Measurements from ENCODE around the gene GLI1.
"Not testable (repeated sequence)": the region's sequence is repeated elsewhere in the genome, so short reads cannot be mapped to it uniquely, and the experiment has no call there.

GLI1 gene

DNA sequence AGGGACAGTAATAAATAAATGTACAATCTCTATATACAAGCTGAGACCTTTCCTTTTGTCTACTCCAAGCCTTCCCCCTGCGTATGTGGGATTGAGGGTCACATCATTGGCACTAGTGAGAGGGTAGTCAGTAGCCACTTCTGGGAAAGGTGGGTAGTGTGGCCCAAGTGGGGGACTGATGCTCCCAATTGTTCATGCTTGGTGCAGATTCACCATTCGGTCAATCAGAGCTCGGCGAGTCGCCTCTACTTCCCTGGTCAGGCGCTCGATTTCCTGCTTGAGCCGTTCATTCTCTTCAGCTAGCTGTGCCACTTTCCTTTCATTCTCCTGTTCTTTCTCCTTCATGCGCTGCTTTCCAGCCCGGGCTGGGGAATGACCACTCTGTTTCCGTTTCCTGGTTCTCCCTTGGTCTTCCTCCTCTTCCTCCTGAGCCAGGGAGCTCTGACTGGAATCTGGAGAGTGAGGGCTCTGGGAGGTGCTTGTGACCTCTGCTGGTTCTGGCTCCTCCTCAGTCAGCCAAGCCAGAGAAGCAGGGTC is 57.1 kb downstream of the GLI1 start:
- no peak overlapping the region for H3K27ac ChIP-seq (ENCODE audit: low read depth, low read length)
- H3K9ac ChIP-seq (ENCODE audit: low read depth, low read length), result no peak overlapping the region
- H3K4me1 ChIP-seq (ENCODE audit: control insufficient read depth, insufficient read depth, low read length), result peaks cover 11% of the 10 kb centered on the region
- no peak overlapping the region for H3K4me3 ChIP-seq (ENCODE audit: low read depth, low read length)
- no peaks in the 10 kb centered on the region for H3K27me3 ChIP-seq (ENCODE audit: control insufficient read depth, insufficient read depth, low read length)
- H3K36me3 ChIP-seq (ENCODE audit: control insufficient read depth, insufficient read depth, low read length), result peaks cover 76% of the 10 kb centered on the region
- H3K9me3 ChIP-seq (ENCODE audit: control insufficient read depth, insufficient read depth, low read length), result no peaks in the 10 kb centered on the region

DNA sequence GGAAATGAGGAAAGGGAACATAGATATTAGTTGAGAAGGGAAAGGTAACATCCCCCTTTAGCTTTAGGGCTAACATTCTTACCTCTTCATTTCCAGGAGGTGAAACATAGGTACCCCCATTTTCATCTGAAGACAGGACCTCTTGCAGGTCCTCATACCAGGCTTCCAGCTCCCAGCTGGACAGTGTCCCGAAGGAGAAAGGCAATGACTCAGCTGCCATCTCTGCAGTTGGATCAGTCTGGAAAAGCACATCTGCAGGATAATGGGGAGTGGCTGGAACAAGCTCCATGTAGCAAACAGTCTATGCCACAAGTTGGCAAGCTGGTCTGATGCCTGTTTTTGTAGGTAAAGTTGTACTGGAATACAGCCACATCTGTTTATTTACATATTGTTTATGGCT is 57.6 kb downstream of the GLI1 start:
- no peak overlapping the region for H3K9ac ChIP-seq (ENCODE audit: low read depth, low read length)
- no peak overlapping the region for H3K4me3 ChIP-seq (ENCODE audit: low read depth, low read length)
- H3K9me3 ChIP-seq (ENCODE audit: control insufficient read depth, insufficient read depth, low read length), result no peaks in the 10 kb centered on the region
- no peak overlapping the region for H3K27ac ChIP-seq (ENCODE audit: low read depth, low read length)
- no peaks in the 10 kb centered on the region for H3K27me3 ChIP-seq (ENCODE audit: control insufficient read depth, insufficient read depth, low read length)
- H3K4me1 ChIP-seq (ENCODE audit: control insufficient read depth, insufficient read depth, low read length), result peaks cover 15% of the 10 kb centered on the region
- peaks cover 71% of the 10 kb centered on the region for H3K36me3 ChIP-seq (ENCODE audit: control insufficient read depth, insufficient read depth, low read length)

GRCh38 chr12:57517718-57518117 is 58.1 kb downstream of the GLI1 start:
- H3K9ac ChIP-seq (ENCODE audit: low read depth, low read length); H3K9me3 ChIP-seq (ENCODE audit: control insufficient read depth, insufficient read depth, low read length); H3K27me3 ChIP-seq (ENCODE audit: control insufficient read depth, insufficient read depth, low read length); H3K27ac ChIP-seq (ENCODE audit: low read depth, low read length): not testable (repeated sequence)
- 0 out of 2 replicates have a peak overlapping the region, but pooled peaks have one; percentile 7 for H3K4me3 ChIP-seq (ENCODE audit: low read depth, low read length)
- peaks cover 15% of the 10 kb centered on the region for H3K4me1 ChIP-seq (ENCODE audit: control insufficient read depth, insufficient read depth, low read length)
- H3K36me3 ChIP-seq (ENCODE audit: control insufficient read depth, insufficient read depth, low read length), result peaks cover 66% of the 10 kb centered on the region

DNA sequence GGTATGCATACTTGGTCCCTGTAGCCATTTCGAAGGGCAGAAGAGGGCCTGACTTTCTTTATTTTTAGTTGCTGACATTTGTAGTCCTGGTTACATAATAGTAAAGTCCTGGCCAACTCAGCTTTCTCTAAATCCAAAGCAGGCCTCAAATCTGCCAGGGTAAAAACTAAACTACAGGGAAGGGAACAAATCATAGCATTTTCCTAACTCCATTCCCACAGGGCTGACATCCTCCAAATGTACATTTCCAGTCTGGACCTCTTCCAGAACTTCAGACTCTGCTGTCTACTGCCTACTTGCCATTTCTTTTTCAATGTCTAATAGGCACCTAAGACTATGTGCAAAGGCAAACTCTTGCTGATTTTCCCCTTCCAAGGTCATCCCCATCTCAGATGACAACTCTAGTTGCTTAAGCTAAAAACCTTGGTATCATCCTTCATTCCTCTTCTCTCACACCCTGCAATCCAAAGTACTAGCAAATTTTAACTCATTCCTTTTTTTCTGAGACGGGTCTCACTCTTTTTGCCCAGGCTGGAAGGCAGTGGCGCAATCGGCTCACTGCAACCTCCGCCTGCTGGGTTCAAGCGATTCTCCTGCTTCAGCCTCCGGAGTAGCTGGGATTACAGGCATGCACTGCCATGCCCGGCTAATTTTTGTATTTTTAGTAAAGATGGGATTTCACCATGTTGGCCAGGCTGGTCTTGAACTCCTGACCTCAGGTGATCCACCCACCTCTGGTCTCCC is 58.8 kb downstream of the GLI1 start:
- no peak overlapping the region for H3K9ac ChIP-seq (ENCODE audit: low read depth, low read length)
- peaks cover 15% of the 10 kb centered on the region for H3K4me1 ChIP-seq (ENCODE audit: control insufficient read depth, insufficient read depth, low read length)
- H3K27ac ChIP-seq (ENCODE audit: low read depth, low read length), result no peak overlapping the region
- no peaks in the 10 kb centered on the region for H3K9me3 ChIP-seq (ENCODE audit: control insufficient read depth, insufficient read depth, low read length)
- no peaks in the 10 kb centered on the region for H3K27me3 ChIP-seq (ENCODE audit: control insufficient read depth, insufficient read depth, low read length)
- H3K4me3 ChIP-seq (ENCODE audit: low read depth, low read length), result peak overlapping the region; percentile 92; the same call in 1 of the 2 replicates
- H3K36me3 ChIP-seq (ENCODE audit: control insufficient read depth, insufficient read depth, low read length), result peaks cover 60% of the 10 kb centered on the region

DNA sequence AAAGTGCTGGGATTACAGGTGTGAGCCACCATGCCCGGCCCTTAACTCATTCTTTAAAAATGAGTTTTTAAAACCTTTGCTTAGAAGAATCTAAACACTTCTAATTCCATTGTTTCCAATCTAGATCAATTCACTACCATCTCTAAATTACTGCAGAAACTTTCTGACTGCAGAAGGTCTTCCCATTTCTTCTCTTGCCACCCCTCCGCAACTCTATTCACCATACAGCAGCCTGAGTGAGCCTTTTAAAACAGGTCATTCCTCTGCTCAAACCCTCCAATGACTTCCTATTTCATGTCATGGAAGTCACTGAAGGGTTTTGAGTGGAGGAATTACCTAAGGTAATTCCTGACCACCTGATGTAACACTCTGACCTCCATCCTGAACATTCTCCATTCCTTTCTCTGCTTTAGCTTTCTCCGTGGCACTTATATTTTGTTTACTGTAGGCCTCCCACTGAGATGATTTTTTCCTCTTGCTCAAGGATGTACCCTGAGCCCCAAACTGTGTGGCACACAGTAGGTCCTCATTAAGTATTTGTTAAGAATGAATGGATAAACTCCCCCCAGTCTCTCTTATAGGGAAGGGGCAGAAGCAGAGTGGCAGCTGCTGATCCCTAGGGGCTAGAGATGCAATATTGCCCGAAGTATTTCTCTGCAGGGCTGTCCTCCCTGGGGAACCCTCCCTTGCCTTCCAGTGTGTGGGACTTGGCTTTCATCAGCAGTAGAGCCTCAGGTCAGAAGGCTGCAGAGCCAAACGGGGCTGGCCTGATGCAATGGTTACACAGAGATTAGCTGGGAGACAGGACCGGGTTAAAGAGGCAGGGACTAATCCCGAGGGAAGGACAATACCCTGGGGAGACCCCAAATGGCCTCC is 59.6 kb downstream of the GLI1 start:
- Histone ChIP-seq H3K4me1 (ENCODE audit: control insufficient read depth, insufficient read depth, low read length) (peaks cover 20% of the 10 kb centered on the region), H3K9ac (ENCODE audit: low read depth, low read length) (peak overlapping the region; percentile 93), H3K9me3 (ENCODE audit: control insufficient read depth, insufficient read depth, low read length) (no peaks in the 10 kb centered on the region), H3K27me3 (ENCODE audit: control insufficient read depth, insufficient read depth, low read length) (no peaks in the 10 kb centered on the region), H3K4me3 (ENCODE audit: low read depth, low read length) (peak overlapping the region; percentile 92), H3K36me3 (ENCODE audit: control insufficient read depth, insufficient read depth, low read length) (peaks cover 52% of the 10 kb centered on the region), H3K27ac (ENCODE audit: low read depth, low read length) (peak overlapping the region; percentile 99)

GRCh38 chr12:57519796-57520052 is 60.1 kb downstream of the GLI1 start:
- H3K27ac ChIP-seq (ENCODE audit: low read depth, low read length), result peak overlapping the region; percentile 99
- H3K4me1 ChIP-seq (ENCODE audit: control insufficient read depth, insufficient read depth, low read length), result peaks cover 20% of the 10 kb centered on the region
- H3K9me3 ChIP-seq (ENCODE audit: control insufficient read depth, insufficient read depth, low read length), result no peaks in the 10 kb centered on the region
- H3K36me3 ChIP-seq (ENCODE audit: control insufficient read depth, insufficient read depth, low read length), result peaks cover 52% of the 10 kb centered on the region
- peak overlapping the region; percentile 92 for H3K4me3 ChIP-seq (ENCODE audit: low read depth, low read length)
- H3K27me3 ChIP-seq (ENCODE audit: control insufficient read depth, insufficient read depth, low read length), result no peaks in the 10 kb centered on the region
- H3K9ac ChIP-seq (ENCODE audit: low read depth, low read length), result peak overlapping the region; percentile 93

GRCh38 chr12:57520053-57520818 is 60.7 kb downstream of the GLI1 start, which contains the start of gene DDIT3:
Gene DDIT3 (minus strand): TSS chr12:57520514. CDS start chr12:57517406, 3,108 bp downstream.
- Histone ChIP-seq H3K4me1 (ENCODE audit: control insufficient read depth, insufficient read depth, low read length) (peaks cover 20% of the 10 kb centered on the region), H3K36me3 (ENCODE audit: control insufficient read depth, insufficient read depth, low read length) (peaks cover 50% of the 10 kb centered on the region), H3K9ac (ENCODE audit: low read depth, low read length) (peak within 1 kb of the TSS; percentile 93), H3K4me3 (ENCODE audit: low read depth, low read length) (peak within 1 kb of the TSS; percentile 92), H3K27me3 (ENCODE audit: control insufficient read depth, insufficient read depth, low read length) (no peaks in the 10 kb centered on the region), H3K9me3 (ENCODE audit: control insufficient read depth, insufficient read depth, low read length) (no peaks in the 10 kb centered on the region), H3K27ac (ENCODE audit: low read depth, low read length) (peak within 1 kb of the TSS; percentile 99)

DNA sequence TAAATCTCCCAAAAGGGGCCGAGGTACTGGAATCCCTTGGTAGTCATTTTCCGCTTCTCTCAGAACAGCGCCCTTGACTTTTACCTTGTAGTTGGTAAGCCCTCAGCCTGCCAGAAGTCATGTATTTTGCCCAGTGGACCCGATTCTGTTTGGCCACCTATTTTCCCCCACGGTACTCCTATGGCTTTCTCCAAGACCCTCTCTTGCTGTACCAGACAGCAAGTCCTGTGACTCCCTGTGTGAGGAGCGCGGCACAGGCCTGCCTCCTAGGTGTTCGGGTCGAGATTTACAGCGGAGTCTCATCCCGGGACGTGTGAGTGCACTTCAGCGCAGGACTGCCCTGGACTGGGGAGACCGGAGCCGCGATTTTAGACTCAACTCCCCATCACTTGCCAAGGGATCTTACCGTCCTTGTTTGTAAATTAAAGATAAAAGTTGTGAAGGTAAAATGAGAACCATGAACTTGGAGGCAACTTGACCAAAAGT is 62.0 kb downstream of the GLI1 start:
- Histone ChIP-seq H3K4me1 (ENCODE audit: control insufficient read depth, insufficient read depth, low read length) (peaks cover 20% of the 10 kb centered on the region), H3K27ac (ENCODE audit: low read depth, low read length) (peak overlapping the region; percentile 95), H3K36me3 (ENCODE audit: control insufficient read depth, insufficient read depth, low read length) (peaks cover 41% of the 10 kb centered on the region), H3K27me3 (ENCODE audit: control insufficient read depth, insufficient read depth, low read length) (no peaks in the 10 kb centered on the region), H3K9me3 (ENCODE audit: control insufficient read depth, insufficient read depth, low read length) (no peaks in the 10 kb centered on the region), H3K9ac (ENCODE audit: low read depth, low read length) (no peak overlapping the region; the same call in 1 of the 2 replicates), H3K4me3 (ENCODE audit: low read depth, low read length) (peak overlapping the region; percentile 74)
